ENCODE results near the gene ALDH3B2. TPM values are rescaled to one million over a fixed set of nuclear protein-coding genes. Genes with fewer than 3 reads are reported as not detected.
"Not testable (repeated sequence)": the region's sequence is repeated elsewhere in the genome, so short reads cannot be mapped to it uniquely, and the experiment has no call there.

The ALDH3B2 gene
- total RNA-seq (2014; rRNA removed; shearing (Covaris generic); ENCODE audit: low replicate concordance) = not detected in 2 replicates

DNA sequence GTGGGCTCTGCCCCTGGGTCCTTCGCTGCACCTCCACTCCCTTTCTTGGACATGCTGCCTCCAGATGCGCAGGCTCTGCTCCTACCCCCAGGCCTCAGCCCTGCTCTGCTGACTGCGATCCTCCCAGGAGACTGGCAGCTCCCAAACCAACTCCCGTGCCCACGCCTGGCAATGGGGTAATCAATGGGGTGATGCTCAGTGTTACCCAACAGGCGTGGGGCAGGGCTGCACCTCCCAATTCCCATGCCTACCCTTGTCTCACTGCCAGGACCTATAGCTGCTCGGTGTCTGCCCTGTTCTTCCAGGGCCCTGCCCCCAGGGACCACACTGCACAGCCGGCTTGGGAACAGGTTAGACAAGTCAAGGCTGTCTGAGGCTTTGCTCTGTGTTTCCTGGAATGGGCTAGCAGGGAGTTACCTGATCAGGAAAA is at the start of gene ALDH3B2:
TSS of gene ALDH3B2 (minus strand) at position 182 of the 430 bp plus-strand sequence. CDS start 7,688 bp downstream, outside the sequence.
- in situ Hi-C loops (cut with HindIII; ENCODE audit: low pct_unique_long_range_greater_than_20kb, low sequenced_read_pairs) = no loop called here
- no peak for DNase-seq (ENCODE audit: low read depth)

DNA sequence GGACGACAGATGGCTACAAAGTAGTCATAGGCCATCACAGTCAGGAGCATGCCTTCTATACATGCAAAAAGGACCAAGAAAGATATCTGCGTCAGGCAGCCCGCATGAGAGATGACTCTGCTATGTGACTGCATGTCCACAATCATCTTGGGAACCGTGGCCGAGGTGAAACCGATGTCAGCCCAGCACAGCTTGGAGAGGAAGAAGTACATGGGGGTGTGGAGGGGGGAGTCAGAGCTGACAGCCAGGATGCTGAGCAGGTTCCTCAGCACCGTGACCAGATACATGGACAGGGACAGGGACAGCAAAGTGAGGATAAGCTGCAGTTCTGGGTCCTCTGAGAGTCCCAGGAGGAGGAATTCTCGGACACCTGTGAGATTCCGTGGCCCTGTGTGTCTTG is 48.6 kb upstream of the ALDH3B2 start:
- in situ Hi-C loops (cut with HindIII; ENCODE audit: low pct_unique_long_range_greater_than_20kb, low sequenced_read_pairs); DNase-seq (ENCODE audit: low read depth): not testable (repeated sequence)

DNA sequence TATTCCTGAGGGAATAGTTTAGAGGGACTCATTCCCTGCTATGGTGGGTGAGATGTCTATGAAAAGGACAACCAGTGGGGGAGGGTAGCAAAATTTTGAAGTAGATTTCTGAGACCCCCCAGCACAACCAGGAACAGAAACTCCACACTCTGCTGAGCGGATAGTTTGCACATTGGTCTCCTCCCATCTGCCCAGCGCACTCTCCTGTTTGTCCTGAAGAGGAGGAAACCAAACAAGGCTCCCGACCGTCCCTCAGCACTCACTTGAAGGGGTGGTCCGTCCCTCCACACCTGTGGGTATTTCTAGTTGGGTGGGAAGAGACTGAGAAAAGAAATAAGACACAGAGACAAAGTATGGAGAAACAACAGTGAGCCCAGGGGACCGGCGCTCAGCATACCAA is 41.8 kb upstream of the ALDH3B2 start:
- in situ Hi-C loops (cut with HindIII; ENCODE audit: low pct_unique_long_range_greater_than_20kb, low sequenced_read_pairs); DNase-seq (ENCODE audit: low read depth): not testable (repeated sequence)

DNA sequence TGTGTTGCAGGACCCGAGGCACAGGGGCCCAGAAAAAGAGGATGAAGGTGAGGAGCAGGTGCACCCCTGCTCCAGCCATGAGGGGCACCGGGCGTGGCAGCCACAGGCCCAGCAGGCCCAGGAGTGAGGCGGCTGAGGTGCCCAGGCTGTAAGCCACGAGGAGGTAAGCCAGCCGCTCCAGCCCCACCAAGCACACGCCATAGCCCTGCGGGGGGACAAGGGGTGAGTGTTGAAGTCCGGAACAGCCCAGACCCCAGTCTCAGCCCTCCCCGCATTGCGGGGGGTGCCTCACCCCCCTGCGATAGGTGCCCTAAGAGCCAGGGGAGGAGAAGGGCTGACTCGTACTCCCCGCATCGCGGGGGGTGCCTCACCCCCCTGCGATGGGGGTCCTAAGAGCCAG is 41.4 kb upstream of the ALDH3B2 start:
- in situ Hi-C loops (cut with HindIII; ENCODE audit: low pct_unique_long_range_greater_than_20kb, low sequenced_read_pairs); DNase-seq (ENCODE audit: low read depth): not testable (repeated sequence)

GRCh38 chr11:67713892-67714509 is 39.6 kb upstream of the ALDH3B2 start:
- DNase-seq (ENCODE audit: low read depth); in situ Hi-C loops (cut with HindIII; ENCODE audit: low pct_unique_long_range_greater_than_20kb, low sequenced_read_pairs): not testable (repeated sequence)

- DNase-seq (ENCODE audit: low read depth); in situ Hi-C loops (cut with HindIII; ENCODE audit: low pct_unique_long_range_greater_than_20kb, low sequenced_read_pairs): not testable (repeated sequence)
These were observed 37.3 kb upstream of the ALDH3B2 start for GRCh38 chr11:67711676-67712075.

DNA sequence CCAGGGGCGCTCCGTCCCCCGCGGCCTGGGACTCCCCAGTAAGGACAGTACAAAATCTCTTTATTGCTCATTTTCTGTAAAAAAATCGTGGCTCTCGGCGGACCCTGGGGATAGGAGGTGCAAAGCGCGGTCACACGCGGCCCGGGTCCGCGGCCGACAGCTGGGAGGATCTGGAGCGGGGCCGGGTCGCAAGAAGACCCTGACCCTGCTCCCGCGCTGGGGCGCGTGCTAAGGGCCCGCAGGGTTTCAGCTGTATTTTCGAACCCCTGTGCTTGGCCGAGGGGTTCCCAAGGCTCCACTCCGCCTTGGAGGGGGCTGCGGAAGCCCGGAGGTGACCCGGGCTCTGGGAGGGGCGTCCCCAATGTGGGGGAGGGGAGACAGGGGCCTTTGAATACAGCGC is 36.8 kb upstream of the ALDH3B2 start:
- DNase-seq (ENCODE audit: low read depth); in situ Hi-C loops (cut with HindIII; ENCODE audit: low pct_unique_long_range_greater_than_20kb, low sequenced_read_pairs): not testable (repeated sequence)

GRCh38 chr11:67709806-67710205 is 35.4 kb upstream of the ALDH3B2 start:
- DNase-seq (ENCODE audit: low read depth); in situ Hi-C loops (cut with HindIII; ENCODE audit: low pct_unique_long_range_greater_than_20kb, low sequenced_read_pairs): not testable (repeated sequence)

GRCh38 chr11:67705264-67705663 is 30.8 kb upstream of the ALDH3B2 start:
- in situ Hi-C loops (cut with HindIII; ENCODE audit: low pct_unique_long_range_greater_than_20kb, low sequenced_read_pairs) = no loop called here
- no peak for DNase-seq (ENCODE audit: low read depth)

DNA sequence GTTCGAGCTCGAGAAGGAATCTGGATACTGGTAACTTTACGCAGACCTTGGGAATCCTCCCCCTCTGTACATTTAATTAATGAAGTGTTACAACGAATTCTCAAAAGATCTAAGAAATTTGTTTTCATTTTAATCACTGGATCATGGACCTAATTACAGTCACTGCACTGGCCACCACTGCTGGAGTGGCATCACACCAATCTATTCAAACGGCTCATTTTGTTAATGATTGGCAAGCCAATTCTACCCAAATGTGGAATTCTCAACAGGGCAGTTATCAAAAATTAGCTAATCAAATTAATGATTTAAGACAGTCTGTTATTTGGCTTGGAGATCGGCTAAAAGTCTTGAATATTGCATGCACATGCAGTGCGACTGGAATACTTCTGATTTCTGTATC is 30.1 kb upstream of the ALDH3B2 start:
- in situ Hi-C loops (cut with HindIII; ENCODE audit: low pct_unique_long_range_greater_than_20kb, low sequenced_read_pairs) = no loop called here
- DNase-seq (ENCODE audit: low read depth) = no peak

DNA sequence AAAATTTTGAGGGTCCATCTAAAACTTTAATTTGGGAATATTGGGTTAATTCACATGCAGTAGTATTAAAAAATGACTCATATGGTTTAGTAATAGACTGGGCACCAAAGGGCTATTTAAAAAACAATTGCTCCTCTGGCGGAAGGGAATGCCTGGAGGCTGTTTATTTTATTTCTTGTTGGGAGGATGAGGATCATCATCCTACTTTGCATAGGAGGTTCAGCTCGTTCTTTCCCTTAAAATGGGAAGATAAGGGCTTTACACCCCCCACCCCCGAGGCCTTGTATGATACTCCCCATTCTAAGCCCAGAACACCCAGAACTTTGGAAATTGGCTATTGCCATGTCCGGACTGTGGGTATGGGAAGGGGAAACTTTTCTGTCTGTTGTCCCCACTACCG is 29.3 kb upstream of the ALDH3B2 start:
- in situ Hi-C loops (cut with HindIII; ENCODE audit: low pct_unique_long_range_greater_than_20kb, low sequenced_read_pairs); DNase-seq (ENCODE audit: low read depth): not testable (repeated sequence)

- in situ Hi-C loops (cut with HindIII; ENCODE audit: low pct_unique_long_range_greater_than_20kb, low sequenced_read_pairs) = no loop called here
- DNase-seq (ENCODE audit: low read depth) = no peak
These were observed 26.3 kb upstream of the ALDH3B2 start for GRCh38 chr11:67700548-67701262.

GRCh38 chr11:67700141-67700540 is 25.7 kb upstream of the ALDH3B2 start:
- in situ Hi-C loops (cut with HindIII; ENCODE audit: low pct_unique_long_range_greater_than_20kb, low sequenced_read_pairs) = no loop called here

DNA sequence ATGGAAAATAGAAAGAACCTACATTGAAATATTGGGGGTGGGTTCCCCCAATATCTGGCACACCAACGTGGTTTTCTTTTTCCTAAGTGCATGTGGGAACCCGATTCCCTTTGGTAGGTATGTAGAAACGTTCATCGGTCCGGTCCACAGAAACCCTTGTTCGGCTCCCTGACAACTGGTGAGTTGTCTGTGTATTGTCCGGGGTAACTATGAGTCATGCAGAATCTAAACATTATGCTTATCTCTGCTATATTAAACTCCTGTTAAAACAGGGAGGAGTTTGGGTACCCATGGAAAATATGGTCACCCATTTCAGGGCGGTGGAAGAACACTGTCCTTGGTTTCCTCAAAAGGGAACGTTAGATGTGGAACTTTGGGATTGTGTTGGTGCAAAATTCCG is 25.1 kb upstream of the ALDH3B2 start:
- DNase-seq (ENCODE audit: low read depth) = no peak

More at GRCh38 chr11:67700141-67700540, 25.7 kb upstream of the ALDH3B2 start:
- no peak for DNase-seq (ENCODE audit: low read depth)

DNA sequence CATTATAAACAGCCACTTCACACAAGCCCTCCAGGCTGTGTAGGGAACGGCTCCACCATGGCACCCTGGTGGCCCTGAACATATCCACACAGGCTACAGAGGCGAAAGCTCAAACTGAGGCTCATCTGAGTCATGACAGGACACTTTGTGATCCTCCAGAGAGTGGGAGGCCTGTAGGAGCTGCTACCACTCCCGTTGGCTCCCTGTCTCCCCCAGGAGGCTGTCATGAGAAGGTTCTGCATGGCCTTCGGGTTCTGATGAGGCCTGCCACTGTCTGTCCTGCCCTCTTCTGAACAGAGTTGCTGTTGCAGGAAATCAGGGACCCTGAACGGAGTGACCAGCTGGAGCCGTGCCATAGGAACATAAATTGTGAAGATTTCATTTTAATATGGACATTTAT is 23.8 kb upstream of the ALDH3B2 start:
- in situ Hi-C loops (cut with HindIII; ENCODE audit: low pct_unique_long_range_greater_than_20kb, low sequenced_read_pairs) = no loop called here

More for the DNA sequence above, 25.1 kb upstream of the ALDH3B2 start:
- in situ Hi-C loops (cut with HindIII; ENCODE audit: low pct_unique_long_range_greater_than_20kb, low sequenced_read_pairs) = no loop called here

DNA sequence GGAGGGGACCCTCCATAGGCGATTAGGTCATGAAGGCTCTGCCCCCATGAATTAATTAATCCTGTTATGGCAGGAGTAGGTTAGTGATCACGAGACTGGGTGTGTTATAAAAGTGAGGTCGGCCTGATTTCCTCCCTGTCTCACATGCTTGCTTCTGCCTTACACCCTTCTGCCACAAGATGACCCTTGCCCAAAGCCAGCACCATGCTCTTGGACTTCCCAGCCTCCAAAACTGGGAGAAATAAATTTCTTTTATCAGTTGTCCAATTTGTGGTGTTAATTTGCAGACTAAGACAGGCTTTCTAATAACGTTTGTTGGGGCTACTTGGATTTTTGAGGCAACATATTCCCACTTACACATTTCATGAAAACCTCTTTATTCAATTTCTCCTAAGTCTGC is 23.4 kb upstream of the ALDH3B2 start:
- DNase-seq (ENCODE audit: low read depth) = no peak
- in situ Hi-C loops (cut with HindIII; ENCODE audit: low pct_unique_long_range_greater_than_20kb, low sequenced_read_pairs) = no loop called here

More for the DNA sequence above, 23.8 kb upstream of the ALDH3B2 start:
- no peak for DNase-seq (ENCODE audit: low read depth)

DNA sequence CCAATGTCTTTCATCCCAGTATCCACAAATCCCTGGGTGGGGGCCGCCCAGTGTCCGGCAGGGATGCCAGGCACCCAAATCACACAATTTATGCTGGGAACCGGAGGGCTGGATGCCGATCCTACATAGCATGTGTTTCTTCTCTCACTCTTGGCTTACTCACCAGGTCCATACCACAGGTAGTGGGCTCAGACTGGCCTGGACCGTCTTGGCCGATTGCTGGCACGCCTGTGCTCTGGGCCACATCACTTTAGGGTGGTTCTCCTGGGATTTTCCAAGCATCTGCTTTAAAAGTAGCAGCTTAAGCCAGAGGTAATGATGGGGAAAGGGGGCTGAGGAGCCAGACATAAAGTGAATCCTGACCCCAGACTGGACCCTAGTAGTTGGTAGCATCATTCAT is 22.6 kb upstream of the ALDH3B2 start:
- DNase-seq (ENCODE audit: low read depth) = no peak
- in situ Hi-C loops (cut with HindIII; ENCODE audit: low pct_unique_long_range_greater_than_20kb, low sequenced_read_pairs) = no loop called here

DNA sequence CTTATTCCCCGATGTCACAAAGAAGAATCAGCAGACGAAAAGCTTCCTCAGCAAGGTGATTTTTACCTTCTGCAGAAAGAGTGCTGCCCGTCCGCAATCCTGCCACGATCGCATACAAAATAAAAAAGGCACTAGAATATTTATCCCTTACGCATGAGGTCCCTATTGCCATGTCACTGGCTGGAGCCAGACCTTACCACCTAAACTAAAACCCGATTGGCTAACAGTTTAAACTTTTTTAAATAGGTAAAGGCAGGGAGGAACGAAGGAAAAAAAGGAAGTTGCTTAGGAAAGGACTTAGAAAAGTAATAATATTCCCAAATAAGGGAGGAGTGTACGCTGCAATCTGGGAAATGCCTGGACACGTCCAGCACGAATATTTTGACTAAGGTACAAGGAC is 21.2 kb upstream of the ALDH3B2 start:
- DNase-seq (ENCODE audit: low read depth) = no peak
- in situ Hi-C loops (cut with HindIII; ENCODE audit: low pct_unique_long_range_greater_than_20kb, low sequenced_read_pairs) = no loop called here

- in situ Hi-C loops (cut with HindIII; ENCODE audit: low pct_unique_long_range_greater_than_20kb, low sequenced_read_pairs) = no loop called here
- DNase-seq (ENCODE audit: low read depth) = no peak
These were observed 20.6 kb upstream of the ALDH3B2 start for GRCh38 chr11:67694875-67695555.

Measured in Caki2 (cell line).